Cardiac fibroblast (primary cell): ENCODE results near the gene GLT6D1.

ENCODE experiments used
- DNase-seq, 2 donors: peaks; one replicate each; pipeline versions ENCODE4 v3.0.0 to v3.0.0-alpha.2; 2010; ENCODE audit warnings: low read depth in 2 of 2
- H3K4me3 ChIP-seq, 2 donors: replicated peaks in 1 of 2; 1 replicate in 1 of 2; 2 replicates in 1 of 2; pipeline ENCODE4 v1.5.1; 2011; ENCODE audit warnings: low read depth in 2 of 2, low read length in 2 of 2, mild to moderate bottlenecking in 2 of 2, moderate library complexity in 1 of 2
- TF ChIP-seq, protein P1 (sequence below): IDR thresholded peaks from one replicate; pipeline ENCODE4 v1.5.1; 2011; ENCODE audit warnings: low read depth, mild to moderate bottlenecking, low read length, inconsistent platforms

GLT6D1 gene

GRCh38 chr9:135624282-135624681 is 15.1 kb downstream of the GLT6D1 start:
- TF ChIP-seq, protein P1, sequence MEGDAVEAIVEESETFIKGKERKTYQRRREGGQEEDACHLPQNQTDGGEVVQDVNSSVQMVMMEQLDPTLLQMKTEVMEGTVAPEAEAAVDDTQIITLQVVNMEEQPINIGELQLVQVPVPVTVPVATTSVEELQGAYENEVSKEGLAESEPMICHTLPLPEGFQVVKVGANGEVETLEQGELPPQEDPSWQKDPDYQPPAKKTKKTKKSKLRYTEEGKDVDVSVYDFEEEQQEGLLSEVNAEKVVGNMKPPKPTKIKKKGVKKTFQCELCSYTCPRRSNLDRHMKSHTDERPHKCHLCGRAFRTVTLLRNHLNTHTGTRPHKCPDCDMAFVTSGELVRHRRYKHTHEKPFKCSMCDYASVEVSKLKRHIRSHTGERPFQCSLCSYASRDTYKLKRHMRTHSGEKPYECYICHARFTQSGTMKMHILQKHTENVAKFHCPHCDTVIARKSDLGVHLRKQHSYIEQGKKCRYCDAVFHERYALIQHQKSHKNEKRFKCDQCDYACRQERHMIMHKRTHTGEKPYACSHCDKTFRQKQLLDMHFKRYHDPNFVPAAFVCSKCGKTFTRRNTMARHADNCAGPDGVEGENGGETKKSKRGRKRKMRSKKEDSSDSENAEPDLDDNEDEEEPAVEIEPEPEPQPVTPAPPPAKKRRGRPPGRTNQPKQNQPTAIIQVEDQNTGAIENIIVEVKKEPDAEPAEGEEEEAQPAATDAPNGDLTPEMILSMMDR: no peak
- DNase-seq: no peak
- H3K4me3 ChIP-seq: no peak overlapping the region

DNA sequence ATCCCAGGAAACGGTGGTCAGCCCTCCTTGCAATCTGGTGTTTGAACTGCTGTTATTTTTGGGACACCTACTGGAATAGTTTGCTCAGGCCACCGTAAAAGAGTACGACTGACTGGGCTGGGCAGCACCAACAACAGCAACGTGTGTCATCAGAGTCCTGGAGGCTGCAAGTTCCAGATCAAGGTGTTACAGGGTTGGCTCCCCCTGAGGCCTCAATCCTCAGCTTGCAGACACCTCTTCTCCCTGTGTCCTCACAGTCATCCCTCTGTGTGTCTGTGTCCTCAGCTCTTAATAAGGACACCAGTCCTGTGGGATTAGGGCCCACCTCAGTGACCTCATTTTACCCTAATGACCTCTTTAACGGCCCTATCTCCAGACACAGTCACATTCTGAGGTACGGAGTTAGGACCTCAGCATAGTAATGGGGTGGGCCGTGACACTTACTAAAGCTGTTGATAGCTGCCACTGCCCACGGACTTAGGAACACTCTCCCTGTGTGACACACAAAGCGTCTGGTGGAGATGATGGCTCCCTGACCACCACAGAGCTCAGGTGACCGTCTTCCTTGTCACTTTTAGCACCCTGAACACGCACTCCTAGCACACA is 16.8 kb downstream of the GLT6D1 start:
- no peak overlapping the region for H3K4me3 ChIP-seq
- TF ChIP-seq, protein P1: no peak
- DNase-seq: no peak

DNA sequence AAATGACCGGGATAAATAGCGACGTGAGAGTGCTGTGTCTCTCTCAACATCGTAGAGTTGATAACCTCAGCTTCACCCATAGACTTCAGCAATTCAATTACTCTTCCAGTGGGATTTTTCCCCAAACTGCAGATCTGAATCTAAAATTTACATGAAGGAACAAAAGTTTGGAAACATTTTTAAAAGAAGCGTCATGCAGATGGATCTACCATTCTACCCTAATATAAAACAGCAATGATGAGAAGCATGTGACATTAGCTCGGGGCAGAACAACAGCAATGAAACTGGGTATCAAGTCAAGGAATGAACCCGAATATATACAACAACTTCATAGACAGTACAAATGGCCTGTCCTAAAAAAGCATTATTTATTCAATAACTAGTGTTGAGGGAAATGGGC is 18.8 kb downstream of the GLT6D1 start:
- DNase-seq: no peak
- H3K4me3 ChIP-seq: no peak overlapping the region
- TF ChIP-seq, protein P1: no peak

- no peak for DNase-seq
Measured at GRCh38 chr9:135619599-135619886, 19.8 kb downstream of the GLT6D1 start.

GRCh38 chr9:135618866-135619598 is 20.3 kb downstream of the GLT6D1 start:
- H3K4me3 ChIP-seq: no peak overlapping the region
- TF ChIP-seq, protein P1: no peak
- DNase-seq: no peak

More at GRCh38 chr9:135619599-135619886, 19.8 kb downstream of the GLT6D1 start:
- no peak overlapping the region for H3K4me3 ChIP-seq
- TF ChIP-seq, protein P1: no peak

DNA sequence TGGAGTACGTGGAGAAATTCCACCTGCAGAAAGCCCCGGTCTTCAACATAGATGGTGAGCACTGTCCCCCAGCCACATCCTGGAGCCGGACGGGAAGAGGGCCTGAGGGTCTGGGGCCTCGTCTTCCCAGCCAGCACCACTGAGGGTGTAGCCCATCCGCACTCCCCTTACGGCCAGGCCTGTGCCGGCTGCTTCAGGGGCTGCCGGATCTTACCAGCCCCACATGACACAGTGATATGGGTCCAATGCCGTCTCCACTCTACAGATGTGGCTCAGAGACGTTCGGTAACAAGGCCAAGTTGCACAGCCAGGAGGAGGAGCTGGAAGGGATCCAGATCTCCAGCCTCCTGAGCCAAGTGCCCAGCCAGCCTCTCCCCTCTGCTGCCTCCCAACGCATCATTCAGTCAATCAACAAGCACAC is 21.3 kb downstream of the GLT6D1 start:
- H3K4me3 ChIP-seq: no peak overlapping the region
- TF ChIP-seq, protein P1: no peak
- DNase-seq: no peak
